GM21423 (cell line): ENCODE data around the gene PDIA5.
"Not testable (repeated sequence)": the region's sequence is repeated elsewhere in the genome, so short reads cannot be mapped to it uniquely, and the experiment has no call there.

Experiments
- ATAC-seq: cut with Tn5 transposase; IDR thresholded peaks from one replicate; pipeline ENCODE4 v1.9.1; 2021; ENCODE audit warnings: mild to moderate bottlenecking, moderate library complexity; ENCODE audit not compliant: unreplicated experiment

Gene PDIA5

DNA sequence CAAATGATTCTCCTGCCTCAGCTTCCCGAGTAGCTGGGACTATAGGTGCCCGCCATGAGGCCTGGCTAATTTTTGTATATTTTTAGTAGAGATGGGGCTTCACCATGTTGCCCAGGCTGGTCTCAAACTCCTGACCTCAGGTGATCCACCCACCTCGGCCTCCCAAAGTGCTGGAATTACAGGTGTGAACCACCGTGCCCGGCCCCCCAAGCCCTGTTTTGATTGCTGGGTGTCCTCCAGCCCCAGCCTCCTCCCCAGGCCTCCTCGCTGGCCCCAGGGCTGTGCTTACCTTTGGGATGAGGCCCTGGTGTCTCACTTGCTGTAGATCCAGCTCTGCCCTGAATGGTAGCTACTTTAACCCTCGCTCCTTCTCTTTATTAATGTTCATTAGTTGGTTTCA lies 45.8 kb downstream of the PDIA5 start:
- not testable (repeated sequence) for ATAC-seq

DNA sequence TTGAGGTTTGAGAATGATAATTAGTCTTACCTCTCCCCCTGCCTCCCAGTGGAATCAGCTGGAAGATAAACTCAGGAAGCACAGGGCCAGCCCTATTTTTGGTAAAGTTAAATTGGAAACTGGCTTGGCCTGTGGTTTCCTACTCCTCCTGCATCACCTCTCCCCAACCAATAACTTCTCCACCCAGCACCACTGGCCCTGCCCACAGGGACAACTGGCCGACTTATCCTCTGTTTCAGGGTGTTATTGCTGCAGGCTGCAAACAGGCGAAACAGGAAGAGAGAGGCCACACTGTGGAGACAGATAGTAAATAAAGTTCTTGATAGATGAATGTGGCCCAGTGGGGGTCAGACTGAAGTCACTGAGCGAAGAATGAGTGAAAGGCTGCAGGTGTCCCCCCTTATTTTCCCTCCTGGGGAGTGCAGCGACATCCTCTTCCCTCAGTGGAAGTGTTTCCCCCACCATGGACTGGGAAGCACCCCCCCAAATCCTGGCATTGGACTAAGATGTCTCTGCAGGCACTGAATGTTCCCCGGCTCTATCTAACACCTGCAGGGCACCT lies 47.1 kb downstream of the PDIA5 start:
- no peak for ATAC-seq

DNA sequence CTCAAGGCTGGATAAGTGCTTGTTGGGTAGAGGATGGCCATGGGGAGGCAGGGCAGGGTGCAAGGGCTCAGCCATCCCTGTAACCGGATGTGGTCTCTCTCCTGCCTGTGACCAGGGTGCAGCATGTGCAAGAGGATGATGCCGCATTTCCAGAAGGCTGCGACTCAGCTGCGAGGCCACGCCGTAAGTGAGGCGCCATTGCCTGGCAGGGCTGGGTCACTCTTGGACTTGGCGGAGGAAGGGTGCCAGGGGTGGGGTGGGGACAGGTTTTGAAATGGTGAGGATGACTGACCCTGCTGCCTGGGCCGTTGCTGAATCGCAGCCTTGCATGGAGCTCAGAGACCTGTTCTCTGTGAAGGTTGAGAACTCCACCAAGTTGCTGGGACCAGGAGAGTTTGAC lies 49.3 kb downstream of the PDIA5 start:
- ATAC-seq, result no peak

DNA sequence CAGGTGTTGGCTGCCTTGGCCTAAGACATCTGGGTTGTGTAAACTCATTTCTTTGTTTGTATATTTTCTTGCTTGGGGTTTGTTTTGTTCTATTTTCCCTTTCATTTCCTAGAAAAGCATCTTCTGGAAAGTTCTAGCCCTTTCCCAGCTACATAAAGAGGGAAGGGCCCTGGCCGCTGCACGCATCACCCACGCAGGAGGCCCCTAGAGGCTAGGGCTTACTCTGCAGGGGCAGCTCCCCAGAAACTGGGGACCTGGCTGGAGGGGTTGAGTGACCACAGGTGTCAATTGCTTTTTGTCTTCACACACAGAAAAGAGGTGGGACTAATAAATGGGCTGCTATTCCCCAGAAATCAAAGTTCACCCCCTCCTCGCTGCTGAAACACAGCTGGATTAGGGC lies 52.6 kb downstream of the PDIA5 start:
- no peak for ATAC-seq

DNA sequence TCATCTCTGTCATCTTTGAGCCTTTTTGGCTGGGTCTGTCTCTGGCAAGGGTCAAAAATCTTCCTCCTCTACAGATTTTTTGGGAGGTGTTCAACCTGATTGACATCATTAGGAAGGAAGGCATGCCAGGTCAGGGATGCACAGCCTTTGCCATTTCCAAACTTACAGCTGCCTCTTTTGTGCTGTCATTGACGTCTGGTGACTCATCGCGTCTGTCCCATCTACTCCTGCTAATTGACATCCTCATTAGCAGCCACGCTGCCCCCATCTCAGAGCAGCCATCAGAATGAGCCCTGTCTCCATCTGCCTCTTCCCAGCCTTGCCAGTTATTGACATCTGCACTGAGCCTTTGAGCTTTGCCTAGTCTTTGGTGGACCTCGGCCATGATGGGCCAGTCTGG lies 53.0 kb downstream of the PDIA5 start:
- ATAC-seq, result no peak

DNA sequence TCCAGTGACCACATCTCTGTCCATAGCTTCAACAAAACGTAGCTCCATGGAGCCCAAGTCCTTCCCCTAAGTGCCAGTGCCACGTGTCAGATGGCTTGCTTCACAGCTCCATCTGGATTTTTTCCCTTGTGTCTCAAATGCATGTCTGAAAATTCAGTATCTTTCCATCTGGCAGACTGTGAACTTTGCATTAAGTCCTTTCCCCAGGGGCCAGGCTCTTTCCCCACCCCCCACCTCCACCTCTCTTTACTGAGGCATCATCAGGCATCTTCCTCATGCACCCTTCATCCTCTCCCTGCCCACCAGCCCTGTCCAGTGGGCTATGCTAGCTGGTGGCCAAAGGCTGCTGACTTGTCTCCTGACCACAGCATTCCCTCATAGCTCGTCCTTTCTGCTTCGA lies 53.7 kb downstream of the PDIA5 start:
- ATAC-seq, result no peak

DNA sequence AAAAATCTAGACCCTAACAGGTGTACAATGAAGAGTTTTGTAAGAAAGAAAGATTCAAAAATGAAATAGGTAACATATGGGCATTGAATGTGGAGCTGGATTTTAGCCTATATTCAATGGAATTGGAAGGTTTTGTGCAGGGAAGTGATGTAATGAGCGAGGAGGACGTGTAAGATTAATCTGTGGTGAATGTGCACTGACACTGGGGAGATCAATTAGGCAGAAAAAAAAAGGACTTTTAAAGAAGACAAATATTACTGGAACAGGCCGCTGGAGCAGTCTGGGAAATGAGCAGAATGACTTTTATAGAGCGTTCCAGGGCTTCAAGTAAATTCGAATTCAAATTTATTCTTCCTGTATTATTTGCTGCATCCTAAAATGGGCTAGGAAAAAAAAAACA lies 55.2 kb downstream of the PDIA5 start:
- no peak for ATAC-seq

DNA sequence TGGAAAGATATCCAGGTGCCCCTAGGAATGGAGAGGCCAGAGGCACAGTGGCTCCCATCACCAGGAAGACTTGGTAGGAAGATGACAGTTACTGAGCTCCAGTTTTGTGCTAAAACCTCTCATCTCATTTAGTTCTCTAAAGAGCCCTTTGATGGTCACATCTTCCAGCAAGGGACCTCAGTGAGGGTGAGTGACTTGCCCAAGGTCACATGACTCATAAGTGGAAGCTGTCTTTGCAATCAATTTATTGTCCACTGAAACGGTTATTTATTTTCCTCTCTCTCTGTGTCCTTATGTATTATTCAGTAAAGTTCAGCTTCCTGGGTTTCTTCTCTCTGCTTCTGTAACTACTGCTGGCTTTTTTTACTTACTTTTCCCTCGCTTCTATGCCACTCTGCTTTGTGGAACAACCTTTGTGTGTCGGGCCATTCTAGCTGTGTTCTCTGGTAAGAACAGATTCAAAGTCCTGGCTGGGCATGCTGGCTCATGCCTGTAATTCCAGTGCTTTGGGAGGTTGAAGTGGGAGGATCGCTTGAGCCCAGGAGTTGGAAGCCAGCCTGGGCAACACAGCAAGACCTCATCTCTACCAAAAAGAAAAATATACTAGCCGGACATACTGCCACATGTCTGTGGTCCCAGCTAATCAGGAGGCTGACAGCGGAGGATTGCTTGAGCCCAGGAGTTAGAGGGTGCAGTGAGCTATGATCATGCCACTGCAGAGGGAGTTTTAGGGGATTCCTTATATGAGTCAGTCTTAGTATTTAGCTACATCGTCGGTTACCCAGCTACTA lies 55.9 kb downstream of the PDIA5 start:
- no peak for ATAC-seq

DNA sequence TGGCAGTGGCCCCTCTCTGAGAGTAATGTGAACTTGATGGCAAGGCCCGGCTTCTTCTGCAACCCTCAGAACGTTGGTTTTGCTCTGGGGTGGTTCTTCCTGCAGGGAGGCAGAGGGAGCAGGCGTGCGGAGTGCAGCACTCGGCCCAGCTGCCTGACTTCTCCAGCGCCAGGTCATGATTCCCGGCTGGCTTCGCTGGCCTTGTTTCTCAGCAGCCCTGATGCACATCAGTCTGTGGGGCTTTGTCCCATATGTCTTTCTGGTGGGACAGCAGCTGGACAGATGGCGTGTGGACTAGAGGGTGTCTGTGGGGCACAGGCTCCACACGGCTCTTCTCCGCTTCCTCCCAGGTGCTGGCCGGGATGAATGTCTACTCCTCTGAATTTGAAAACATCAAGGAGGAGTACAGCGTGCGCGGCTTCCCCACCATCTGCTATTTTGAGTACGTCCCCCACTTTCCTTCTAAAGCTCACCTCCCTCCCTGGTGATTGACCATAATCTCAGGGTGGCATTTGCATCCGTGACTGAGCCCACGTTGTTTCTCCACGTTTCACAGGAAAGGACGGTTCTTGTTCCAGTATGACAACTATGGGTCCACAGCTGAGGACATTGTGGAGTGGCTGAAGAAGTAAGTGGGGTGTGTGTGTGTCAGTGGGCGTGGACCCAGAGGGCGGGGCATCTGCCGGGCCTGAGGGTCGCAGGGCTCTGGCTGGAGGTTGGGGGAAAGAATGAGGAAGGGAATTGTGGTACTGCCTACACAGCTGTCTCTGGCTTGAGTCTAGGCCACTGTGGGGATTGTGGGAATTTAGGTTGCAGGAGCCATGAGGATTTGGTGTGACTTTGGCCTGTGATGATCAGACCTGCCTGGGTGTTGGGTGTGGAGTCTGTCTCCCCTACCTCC lies 57.1 kb downstream of the PDIA5 start:
- no peak for ATAC-seq

DNA sequence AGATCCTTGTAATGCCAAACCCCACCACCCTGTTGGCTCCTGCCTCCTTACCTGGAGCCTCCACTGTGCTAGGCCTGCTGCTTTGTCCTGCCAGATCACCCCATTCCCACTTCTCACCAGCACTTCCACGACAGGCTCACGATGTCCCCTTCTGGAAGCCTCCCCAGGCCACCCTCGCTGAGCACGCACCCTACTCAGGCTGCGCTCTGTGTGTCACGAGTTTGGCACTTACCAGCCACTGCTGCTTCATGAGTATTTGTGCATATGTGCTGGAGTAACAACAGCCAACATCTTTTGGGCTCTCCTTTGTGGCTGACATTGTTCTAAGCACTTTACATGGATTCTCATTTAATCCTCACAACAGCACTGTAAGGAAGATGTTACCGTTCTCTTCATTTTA lies 58.1 kb downstream of the PDIA5 start:
- no peak for ATAC-seq

DNA sequence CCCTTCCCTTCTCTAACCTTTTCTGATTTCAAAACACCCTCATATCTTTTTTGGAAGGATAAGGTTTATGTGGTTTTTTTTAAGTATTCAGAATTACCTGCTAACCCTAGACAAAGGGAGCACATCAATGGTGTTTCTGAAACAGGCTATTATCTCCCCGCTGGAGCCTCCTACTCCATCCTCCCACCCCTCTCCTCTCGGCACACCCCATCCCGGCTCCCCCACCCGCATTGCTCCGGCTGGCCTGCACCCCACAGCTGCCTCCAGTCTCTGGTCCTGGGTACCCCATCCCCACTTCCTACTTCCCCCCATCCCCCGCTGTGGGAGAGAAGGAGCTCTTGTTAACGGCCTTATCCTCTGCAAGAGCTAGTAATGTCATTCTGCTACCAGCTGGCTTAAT lies 59.2 kb downstream of the PDIA5 start:
- ATAC-seq, result no peak

DNA sequence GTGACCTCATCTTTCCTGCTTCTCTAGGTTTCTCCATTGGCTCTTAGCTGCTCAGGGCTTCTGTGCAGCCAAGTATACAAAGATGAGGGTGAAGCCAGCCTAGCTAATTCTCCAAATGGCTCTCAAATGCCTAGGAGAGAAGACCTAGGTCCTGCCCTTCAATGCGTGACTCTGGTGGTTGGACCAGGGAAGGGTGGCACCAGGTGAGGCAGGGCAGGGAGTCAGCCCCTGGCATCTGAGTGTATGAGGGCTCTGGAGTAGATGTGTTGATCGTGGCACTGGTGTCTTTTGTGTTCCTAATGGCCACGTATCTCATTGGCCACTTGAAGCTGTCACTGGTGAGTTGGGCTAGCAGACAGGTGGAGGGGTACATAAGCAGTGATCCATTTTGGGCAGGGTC lies 59.8 kb downstream of the PDIA5 start:
- ATAC-seq, result no peak

DNA sequence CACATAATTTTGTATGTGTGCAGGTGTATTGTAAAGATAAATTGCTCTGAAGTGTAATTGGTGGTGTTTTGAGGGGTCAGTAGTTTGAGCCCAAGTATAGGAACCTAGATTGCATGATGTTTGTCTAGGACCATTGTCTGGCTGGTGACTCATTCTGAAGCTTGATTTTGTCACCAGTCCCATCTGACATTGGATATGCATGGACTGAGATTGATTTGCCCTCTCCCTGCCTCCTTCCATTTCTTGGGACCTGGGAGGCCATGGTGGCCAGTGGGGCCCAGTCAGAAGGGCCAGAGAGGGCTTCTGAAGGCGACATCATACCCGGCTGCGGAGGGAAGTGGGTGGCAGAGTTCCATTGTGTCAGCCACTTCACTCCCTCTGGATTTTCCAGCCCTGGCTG lies 62.3 kb downstream of the PDIA5 start:
- no peak for ATAC-seq

DNA sequence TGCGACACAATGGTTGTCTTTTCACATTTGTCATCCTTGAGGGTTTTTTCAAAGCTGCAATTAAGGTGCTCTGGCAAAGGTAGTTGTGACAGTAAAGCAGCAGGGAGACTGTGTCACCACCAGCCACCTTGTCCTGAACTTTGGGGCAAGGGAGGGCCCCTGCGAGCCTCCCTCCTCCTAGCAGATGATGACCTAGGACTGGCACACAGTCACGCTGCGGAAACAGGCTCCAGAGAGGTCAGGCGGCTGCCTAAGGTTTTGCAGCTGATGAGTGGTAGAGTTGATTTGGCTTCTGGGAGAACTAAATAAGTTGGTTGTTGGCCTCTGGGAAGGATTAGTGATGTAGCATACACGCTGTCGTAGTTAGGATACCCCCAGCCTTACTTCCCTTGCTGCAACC lies 62.7 kb downstream of the PDIA5 start:
- ATAC-seq, result no peak

DNA sequence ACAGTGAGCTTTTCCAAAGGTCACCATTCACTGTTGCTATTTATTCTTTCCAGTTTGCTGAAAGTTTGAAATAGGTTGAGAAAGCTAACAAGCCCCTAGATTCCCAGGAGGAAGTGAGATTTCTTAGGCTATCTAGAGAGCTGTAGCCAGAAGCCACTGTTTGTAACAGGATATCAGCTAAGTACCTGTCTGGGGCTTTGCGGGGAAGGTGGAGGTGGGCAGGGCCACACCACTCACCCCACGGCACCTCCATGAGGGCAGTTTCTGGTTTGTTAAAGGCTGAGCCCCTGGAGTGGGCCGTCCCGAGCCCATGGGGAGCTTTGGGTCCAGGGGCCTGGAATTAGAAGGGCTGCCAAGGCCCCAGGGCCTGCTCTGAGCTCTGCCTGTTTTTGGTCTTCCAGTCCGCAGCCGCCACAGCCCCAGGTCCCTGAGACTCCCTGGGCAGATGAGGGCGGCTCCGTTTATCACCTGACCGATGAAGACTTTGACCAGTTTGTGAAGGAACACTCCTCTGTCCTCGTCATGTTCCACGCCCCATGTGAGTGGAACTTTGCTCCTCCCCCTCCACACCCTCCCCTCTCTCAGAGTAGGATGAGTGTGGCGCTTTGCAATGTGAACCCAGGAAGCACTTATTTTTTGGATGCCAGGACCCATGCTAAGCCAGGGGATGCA lies 63.4 kb downstream of the PDIA5 start:
- ATAC-seq, result no peak

DNA sequence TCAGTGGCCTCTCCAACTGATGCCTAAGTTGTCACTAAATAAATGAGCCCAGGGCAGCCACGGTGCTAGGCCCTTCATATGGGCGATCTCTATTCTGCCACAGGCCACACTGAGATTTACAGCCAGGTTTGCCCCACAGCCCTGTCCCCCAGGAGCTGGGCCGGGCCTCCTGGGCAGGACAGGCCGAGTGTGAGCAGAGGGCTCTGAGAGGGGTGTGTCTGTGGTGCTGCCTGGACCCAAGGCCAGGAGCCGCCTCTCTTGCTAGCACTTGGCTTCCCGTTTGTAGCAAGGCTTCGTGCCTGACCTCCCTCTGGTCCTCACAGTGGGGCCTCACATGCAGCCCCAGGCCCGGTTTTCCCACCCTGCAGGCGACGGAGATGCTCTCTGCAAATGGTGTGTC lies 67.8 kb downstream of the PDIA5 start:
- no peak for ATAC-seq

DNA sequence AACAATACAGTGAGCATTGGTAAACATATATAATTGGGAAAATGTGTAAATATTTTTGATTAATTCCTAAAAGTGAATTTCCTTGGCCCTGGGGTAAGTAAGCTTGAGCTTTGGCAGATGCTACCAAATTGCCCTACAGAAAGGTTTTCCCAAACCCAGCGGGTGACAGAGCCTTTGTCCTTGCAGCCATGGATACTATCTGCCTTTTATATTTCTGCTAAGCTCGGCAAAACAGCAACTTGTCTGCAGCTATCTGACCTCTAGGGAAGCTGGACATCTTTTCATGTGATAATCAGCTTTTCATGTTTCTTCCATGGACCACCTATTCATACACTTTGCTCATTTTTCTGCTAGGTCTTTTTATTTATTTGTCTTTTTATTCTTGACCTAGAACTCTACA lies 70.2 kb downstream of the PDIA5 start:
- no peak for ATAC-seq

DNA sequence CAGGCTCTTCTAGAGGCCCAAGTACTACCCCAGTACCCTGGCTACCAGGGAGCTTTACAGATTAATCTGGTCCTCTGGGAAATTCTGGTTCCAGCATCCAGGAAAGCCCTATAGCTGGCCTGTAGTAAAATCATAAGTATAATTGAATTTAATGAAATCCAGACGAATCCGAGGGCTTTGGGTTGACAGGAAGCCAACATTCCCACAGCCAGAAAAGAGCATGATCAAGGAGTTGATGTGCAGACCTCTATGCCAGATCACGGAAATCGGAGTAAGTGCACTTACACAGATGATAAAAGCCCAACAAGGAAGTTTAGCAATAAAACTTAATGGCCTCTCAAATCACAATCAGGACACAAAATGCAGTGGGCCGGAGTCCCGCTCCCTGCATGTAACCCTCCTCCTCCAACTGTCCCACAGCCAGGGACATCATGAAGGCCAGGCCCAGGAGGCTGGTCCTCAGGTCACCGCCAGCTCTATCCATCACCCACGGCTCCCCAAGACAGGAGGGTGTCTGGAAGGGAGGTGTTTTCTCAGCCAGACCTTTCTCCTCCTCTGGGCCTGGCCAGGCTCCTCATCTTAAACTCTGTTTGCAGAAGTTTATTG lies 72.1 kb downstream of the PDIA5 start:
- no peak for ATAC-seq

DNA sequence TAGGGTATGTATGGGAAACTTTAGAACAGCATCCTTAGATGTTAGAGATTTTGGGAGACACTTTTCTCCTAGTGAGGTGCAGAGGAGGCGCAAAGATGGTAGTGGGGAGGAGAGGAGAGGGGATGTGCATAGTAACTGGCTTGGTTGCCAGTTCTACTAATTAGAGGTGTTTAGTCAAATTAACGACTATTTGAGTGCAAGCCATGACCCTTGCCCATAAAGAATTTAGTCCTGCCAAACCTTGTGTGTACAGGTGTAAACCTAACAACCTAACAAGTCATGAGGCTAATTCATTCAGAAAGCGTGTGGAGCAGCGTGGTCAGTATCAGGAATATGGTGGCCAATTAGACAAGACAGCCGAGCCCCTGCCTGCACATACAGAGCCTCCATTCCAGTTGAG lies 72.7 kb downstream of the PDIA5 start:
- no peak for ATAC-seq

DNA sequence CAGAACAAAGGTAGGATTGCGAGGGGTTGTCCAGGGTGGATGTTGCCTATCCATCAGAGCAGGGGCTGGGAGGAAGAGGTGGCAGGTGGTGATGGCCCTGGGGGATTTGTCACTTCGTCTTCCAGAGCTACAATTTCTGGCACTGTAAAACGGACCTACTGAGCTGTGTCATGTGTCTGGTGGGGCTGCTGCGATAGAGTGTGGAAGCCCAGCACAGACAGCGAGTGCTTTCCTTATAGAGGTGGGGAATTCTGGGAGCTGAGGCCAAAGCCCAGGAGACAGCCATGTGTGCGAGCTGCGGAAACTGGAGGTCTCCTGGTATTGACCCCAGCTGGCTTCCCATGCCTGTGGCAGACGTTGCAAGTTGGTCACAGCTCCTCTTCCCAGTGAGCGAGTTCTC lies 73.7 kb downstream of the PDIA5 start:
- no peak for ATAC-seq

DNA sequence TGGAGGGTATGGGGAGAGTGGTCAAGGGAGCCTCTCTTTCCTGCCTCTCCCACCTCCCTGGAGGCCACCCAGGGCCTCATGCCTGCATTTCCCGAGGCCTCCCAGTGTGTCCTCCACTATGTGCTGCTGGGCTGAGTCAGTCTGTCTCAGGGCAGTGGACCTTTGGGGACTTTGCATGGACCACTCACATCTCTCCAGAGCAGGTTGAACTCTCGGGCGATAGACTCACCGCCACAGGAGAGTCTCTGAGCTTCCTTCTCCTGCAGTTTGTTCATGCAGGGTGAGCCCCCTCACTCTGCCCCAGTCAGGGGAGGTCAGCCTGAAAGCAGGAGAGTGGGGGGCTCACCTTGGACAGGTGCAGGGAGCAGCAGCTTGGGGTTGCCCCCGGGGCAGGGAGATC lies 74.5 kb downstream of the PDIA5 start:
- ATAC-seq, result no peak
